GM12878 (cell line): Measurements from ENCODE around the gene TNFSF13. TPM values are rescaled to one million over a fixed set of nuclear protein-coding genes. Genes with fewer than 3 reads are reported as not detected.
A peak's percentile ranks its signal among the peaks of the same experiment; 100 is the strongest.

Source experiments
- BACH1 ChIP-seq: fragments of 450-650 bp; IDR thresholded peaks from 2 replicates; pipeline ENCODE4 v1.6.1; 2017; ENCODE audit warnings: mild to moderate bottlenecking, borderline replicate concordance
- BCL11A ChIP-seq: IDR thresholded peaks from 2 replicates; pipeline ENCODE4 v1.6.1; 2011; ENCODE audit warnings: low read depth, low read length
- BMI1 ChIP-seq: fragments of 450-650 bp; IDR thresholded peaks from 2 replicates; pipeline ENCODE4 v1.6.1; 2016; ENCODE audit warnings: mild to moderate bottlenecking, moderate library complexity, borderline replicate concordance
- CHD4 ChIP-seq: fragments of 200-600 bp; sonication (generic); IDR thresholded peaks from 2 replicates; pipeline ENCODE4 v1.6.1; 2016; ENCODE audit warnings: mild to moderate bottlenecking
- CREB1 ChIP-seq: IDR thresholded peaks from 2 replicates; pipeline ENCODE4 v1.6.1; 2012; ENCODE audit warnings: low read depth, mild to moderate bottlenecking, inconsistent platforms
- CTCF ChIP-seq, 3 experiments: IDR thresholded peaks in 2 of 3; conservative IDR thresholded peaks in 1 of 3; 2 replicates each; pipeline ENCODE4 v1.5.1; 2011; ENCODE audit warnings: low read depth in 3 of 3, low read length in 3 of 3, mild to moderate bottlenecking in 3 of 3, control low read depth in 2 of 3, moderate library complexity in 2 of 3, inconsistent platforms in 1 of 3, mixed read lengths in 1 of 3; ENCODE audit not compliant: control insufficient read depth in 2 of 3, insufficient read depth in 1 of 3; ENCODE audit errors: extremely low read depth in 1 of 3
- EED ChIP-seq: sonication (generic); IDR thresholded peaks from 2 replicates; pipeline ENCODE4 v1.6.1; 2016; ENCODE audit warnings: antibody characterized with exemption, low read depth
- EP300 ChIP-seq, 2 experiments: fragments of 150-350 bp in 1 of 2; IDR thresholded peaks; 2 replicates each; pipeline ENCODE4 v1.6.1; 2011 to 2012; ENCODE audit warnings: low read depth in 2 of 2, low read length in 2 of 2, borderline replicate concordance in 1 of 2, improper control_type of control experiment in 1 of 2, inconsistent platforms in 1 of 2; ENCODE audit not compliant: control insufficient read depth in 1 of 2
- HDAC6 ChIP-seq: fragments of 200-600 bp; sonication (generic); IDR thresholded peaks from one replicate; pipeline ENCODE4 v1.8.0; 2017; ENCODE audit warnings: antibody characterized with exemption; ENCODE audit not compliant: unreplicated experiment
- IKZF2 ChIP-seq, 2 experiments: fragments of 450-650 bp; IDR thresholded peaks; 2 replicates each; pipeline ENCODE4 v1.6.1; 2017; ENCODE audit warnings: mild to moderate bottlenecking in 2 of 2, moderate library complexity in 2 of 2
- KLF5 ChIP-seq: fragments of 450-650 bp; IDR thresholded peaks from 2 replicates; pipeline ENCODE4 v1.6.1; 2014; ENCODE audit warnings: mild to moderate bottlenecking; ENCODE audit not compliant: partially characterized antibody
- MTA2 ChIP-seq: fragments of 450-650 bp; IDR thresholded peaks from 2 replicates; pipeline ENCODE4 v1.6.1; 2016; ENCODE audit warnings: low read depth, mild to moderate bottlenecking, moderate library complexity
- MXI1 ChIP-seq: fragments of 150-350 bp; IDR thresholded peaks from 2 replicates; pipeline ENCODE4 v1.6.1; 2011; ENCODE audit warnings: low read depth, mild to moderate bottlenecking, inconsistent platforms, low read length, improper control_type of control experiment
- NR2F1 ChIP-seq: fragments of 450-650 bp; conservative IDR thresholded peaks from 2 replicates; pipeline ENCODE4 v1.6.1; 2017; ENCODE audit warnings: mild to moderate bottlenecking
- RELA ChIP-seq: fragments of 450-650 bp; IDR thresholded peaks from 2 replicates; pipeline ENCODE4 v1.8.0; 2014; ENCODE audit warnings: borderline replicate concordance; ENCODE audit not compliant: partially characterized antibody
- RFX5 ChIP-seq: IDR thresholded peaks from 2 replicates; pipeline ENCODE4 v1.6.1; 2011; ENCODE audit warnings: low read depth, low read length, improper control_type of control experiment
- SMAD1 ChIP-seq: fragments of 450-650 bp; IDR thresholded peaks from 2 replicates; pipeline ENCODE4 v1.6.1; 2018; ENCODE audit warnings: mild to moderate bottlenecking, low read depth; ENCODE audit not compliant: partially characterized antibody
- TAF1 ChIP-seq: IDR thresholded peaks from 2 replicates; pipeline ENCODE4 v1.6.1; 2011; ENCODE audit warnings: mild to moderate bottlenecking, low read depth, low read length, borderline replicate concordance
- TCF3 ChIP-seq: IDR thresholded peaks from 2 replicates; pipeline ENCODE4 v1.6.1; 2012; ENCODE audit warnings: low read depth, mild to moderate bottlenecking, low read length, borderline replicate concordance; ENCODE audit not compliant: insufficient read depth
- YY1 ChIP-seq: IDR thresholded peaks from 2 replicates; pipeline ENCODE4 v1.6.1; 2011; ENCODE audit warnings: low read depth, mild to moderate bottlenecking, low read length
- ZNF207 ChIP-seq: fragments of 450-650 bp; IDR thresholded peaks from 2 replicates; pipeline ENCODE4 v1.6.1; 2014; ENCODE audit warnings: antibody characterized with exemption, mild to moderate bottlenecking, borderline replicate concordance
- polyA plus RNA-seq, 11 experiments: library from polyadenylated mRNA; depleted of rRNA in 4 of 11; unstranded in 6 of 11; stranded (reverse) in 5 of 11; fragments of >200 nt; fragmentation: Nextera tagmentation in 4 of 11; fragmentation: Illumina TruSeq in 1 of 11; extraction: Ambion mirVana in 4 of 11; extraction: Trizol in 1 of 11; gene quantifications; 1 replicate in 1 of 11; 2 replicates in 10 of 11; pipeline versions ENCODE4 v1.2.1 to v1.2.3, GENCODE V29; 2011 to 2016; ENCODE audit warnings: inconsistent platforms in 2 of 11, missing spikeins in 2 of 11, low read depth in 1 of 11
- total RNA-seq, 4 experiments: library from RNA; depleted of rRNA in 3 of 4; stranded (reverse); fragments of >200 nt in 3 of 4; fragmentation: Illumina TruSeq in 1 of 4; extraction: Trizol in 1 of 4; gene quantifications; 2 replicates each; pipeline versions ENCODE4 v1.2.1 to v1.2.3, GENCODE V29; 2013 to 2021
- TF ChIP-seq, protein P1 (sequence below): IDR thresholded peaks from 2 replicates; pipeline ENCODE4 v1.6.1; 2011; ENCODE audit warnings: borderline replicate concordance, low read depth, mild to moderate bottlenecking, moderate library complexity, low read length; ENCODE audit not compliant: insufficient read depth, poor library complexity, severe bottlenecking
- TF ChIP-seq, protein P2 (sequence below): fragments of 450-650 bp; IDR thresholded peaks from 2 replicates; pipeline ENCODE4 v1.6.1; 2017; ENCODE audit warnings: borderline replicate concordance
- TF ChIP-seq, protein P3 (sequence below): fragments of 150-350 bp; IDR thresholded peaks from 2 replicates; pipeline ENCODE4 v1.6.1; 2016; ENCODE audit warnings: low read depth, low read length
- TF ChIP-seq, protein P4 (sequence below): IDR thresholded peaks from 2 replicates; pipeline ENCODE4 v1.6.1; 2012; ENCODE audit warnings: low read depth, low read length, improper control_type of control experiment

The TNFSF13 gene
- total and polyA plus RNA-seq, 10 of the 15 experiments (the other 5 are each of a cell fraction or from before 2014, with no cell fraction given): 0.56 to 14.6 (median 9.7) TPM

DNA sequence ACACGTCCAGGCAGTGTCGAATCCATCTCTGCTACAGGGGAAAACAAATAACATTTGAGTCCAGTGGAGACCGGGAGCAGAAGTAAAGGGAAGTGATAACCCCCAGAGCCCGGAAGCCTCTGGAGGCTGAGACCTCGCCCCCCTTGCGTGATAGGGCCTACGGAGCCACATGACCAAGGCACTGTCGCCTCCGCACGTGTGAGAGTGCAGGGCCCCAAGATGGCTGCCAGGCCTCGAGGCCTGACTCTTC, 13.7 kb downstream of the TNFSF13 start (continued):
- TF ChIP-seq, protein P1, sequence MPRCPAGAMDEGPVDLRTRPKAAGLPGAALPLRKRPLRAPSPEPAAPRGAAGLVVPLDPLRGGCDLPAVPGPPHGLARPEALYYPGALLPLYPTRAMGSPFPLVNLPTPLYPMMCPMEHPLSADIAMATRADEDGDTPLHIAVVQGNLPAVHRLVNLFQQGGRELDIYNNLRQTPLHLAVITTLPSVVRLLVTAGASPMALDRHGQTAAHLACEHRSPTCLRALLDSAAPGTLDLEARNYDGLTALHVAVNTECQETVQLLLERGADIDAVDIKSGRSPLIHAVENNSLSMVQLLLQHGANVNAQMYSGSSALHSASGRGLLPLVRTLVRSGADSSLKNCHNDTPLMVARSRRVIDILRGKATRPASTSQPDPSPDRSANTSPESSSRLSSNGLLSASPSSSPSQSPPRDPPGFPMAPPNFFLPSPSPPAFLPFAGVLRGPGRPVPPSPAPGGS: no peak
- TF ChIP-seq MTA2 (no peak), IKZF2 (IDR thresholded peaks at IDR 0.05) (no peak), EP300 (IDR thresholded peaks at IDR 0.05; ENCODE audit: borderline replicate concordance in 1 of 2, control insufficient read depth in 1 of 2, low read depth in 2 of 2, low read length in 2 of 2) (no peak), SMAD1 (no peak), CHD4 (no peak), TAF1 (no peak; the same call in none of the 2 replicates), CTCF (IDR thresholded peaks at IDR 0.05 in 2 of 3, conservative IDR thresholded peaks at IDR 0.05 in 1 of 3; ENCODE audit: control insufficient read depth in 2 of 3, extremely low read depth in 1 of 3, insufficient read depth in 1 of 3, low read depth in 3 of 3, low read length in 3 of 3) (no peak), BMI1 (no peak), RELA (peak; percentile 77), BACH1 (no peak), CREB1 (no peak), KLF5 (no peak), MXI1 (peak; percentile 99), YY1 (peak; percentile 97), RFX5 (no peak), BCL11A (no peak), EED (no peak; the same call in 1 of the 2 replicates), TCF3 (no peak), ZNF207 (no peak), HDAC6 (no peak), NR2F1 (peak; percentile 8; the same call in 1 of the 2 replicates)
- TF ChIP-seq, protein P2, sequence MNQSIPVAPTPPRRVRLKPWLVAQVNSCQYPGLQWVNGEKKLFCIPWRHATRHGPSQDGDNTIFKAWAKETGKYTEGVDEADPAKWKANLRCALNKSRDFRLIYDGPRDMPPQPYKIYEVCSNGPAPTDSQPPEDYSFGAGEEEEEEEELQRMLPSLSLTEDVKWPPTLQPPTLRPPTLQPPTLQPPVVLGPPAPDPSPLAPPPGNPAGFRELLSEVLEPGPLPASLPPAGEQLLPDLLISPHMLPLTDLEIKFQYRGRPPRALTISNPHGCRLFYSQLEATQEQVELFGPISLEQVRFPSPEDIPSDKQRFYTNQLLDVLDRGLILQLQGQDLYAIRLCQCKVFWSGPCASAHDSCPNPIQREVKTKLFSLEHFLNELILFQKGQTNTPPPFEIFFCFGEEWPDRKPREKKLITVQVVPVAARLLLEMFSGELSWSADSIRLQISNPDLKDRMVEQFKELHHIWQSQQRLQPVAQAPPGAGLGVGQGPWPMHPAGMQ: no peak
- TF ChIP-seq, protein P3, sequence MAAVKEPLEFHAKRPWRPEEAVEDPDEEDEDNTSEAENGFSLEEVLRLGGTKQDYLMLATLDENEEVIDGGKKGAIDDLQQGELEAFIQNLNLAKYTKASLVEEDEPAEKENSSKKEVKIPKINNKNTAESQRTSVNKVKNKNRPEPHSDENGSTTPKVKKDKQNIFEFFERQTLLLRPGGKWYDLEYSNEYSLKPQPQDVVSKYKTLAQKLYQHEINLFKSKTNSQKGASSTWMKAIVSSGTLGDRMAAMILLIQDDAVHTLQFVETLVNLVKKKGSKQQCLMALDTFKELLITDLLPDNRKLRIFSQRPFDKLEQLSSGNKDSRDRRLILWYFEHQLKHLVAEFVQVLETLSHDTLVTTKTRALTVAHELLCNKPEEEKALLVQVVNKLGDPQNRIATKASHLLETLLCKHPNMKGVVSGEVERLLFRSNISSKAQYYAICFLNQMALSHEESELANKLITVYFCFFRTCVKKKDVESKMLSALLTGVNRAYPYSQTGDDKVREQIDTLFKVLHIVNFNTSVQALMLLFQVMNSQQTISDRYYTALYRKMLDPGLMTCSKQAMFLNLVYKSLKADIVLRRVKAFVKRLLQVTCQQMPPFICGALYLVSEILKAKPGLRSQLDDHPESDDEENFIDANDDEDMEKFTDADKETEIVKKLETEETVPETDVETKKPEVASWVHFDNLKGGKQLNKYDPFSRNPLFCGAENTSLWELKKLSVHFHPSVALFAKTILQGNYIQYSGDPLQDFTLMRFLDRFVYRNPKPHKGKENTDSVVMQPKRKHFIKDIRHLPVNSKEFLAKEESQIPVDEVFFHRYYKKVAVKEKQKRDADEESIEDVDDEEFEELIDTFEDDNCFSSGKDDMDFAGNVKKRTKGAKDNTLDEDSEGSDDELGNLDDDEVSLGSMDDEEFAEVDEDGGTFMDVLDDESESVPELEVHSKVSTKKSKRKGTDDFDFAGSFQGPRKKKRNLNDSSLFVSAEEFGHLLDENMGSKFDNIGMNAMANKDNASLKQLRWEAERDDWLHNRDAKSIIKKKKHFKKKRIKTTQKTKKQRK: no peak
- TF ChIP-seq, protein P4, sequence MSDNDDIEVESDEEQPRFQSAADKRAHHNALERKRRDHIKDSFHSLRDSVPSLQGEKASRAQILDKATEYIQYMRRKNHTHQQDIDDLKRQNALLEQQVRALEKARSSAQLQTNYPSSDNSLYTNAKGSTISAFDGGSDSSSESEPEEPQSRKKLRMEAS: peak; percentile 100
